ENCODE data around the gene UMAD1. TPM values are rescaled to one million over a fixed set of nuclear protein-coding genes. Genes with fewer than 3 reads are reported as not detected.

Gene UMAD1
- polyA plus RNA-seq, 3 donors: 6.2 to 22.7 (median 18.6) TPM

DNA sequence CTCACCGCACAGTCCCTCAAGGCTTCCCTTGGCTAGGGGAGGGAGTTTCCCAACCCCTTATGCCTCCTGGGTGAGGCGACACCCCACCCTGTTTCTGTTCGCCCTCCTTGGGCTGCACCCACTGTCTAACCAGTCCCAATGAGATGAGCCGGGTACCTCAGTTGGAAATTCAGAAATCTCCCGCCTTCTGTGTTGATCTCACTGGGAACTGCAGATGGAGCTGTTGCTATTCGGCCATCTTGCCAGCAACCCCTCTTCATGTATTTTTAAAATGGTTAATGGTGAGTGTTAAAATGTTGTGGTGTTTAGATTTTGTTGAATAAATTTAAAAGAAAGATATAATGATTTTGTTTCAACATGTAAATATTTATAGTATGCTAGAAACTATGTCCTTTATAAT is 22.0 kb downstream of the UMAD1 start:
- Mint-ChIP-seq H3K36me3 (peaks cover 4 to 5% of the 10 kb centered on the region in 2 donors), H3K4me3 (no peak overlapping the region), H3K27me3 (ENCODE audit: low read depth in 3 of 3) (no peaks in the 10 kb centered on the region), H3K9me3 (peaks cover 11 to 19% (median 16%) of the 10 kb centered on the region in 7 donors), H3K27ac (no peak overlapping the region), H3K4me1 (peaks cover 2% of the 10 kb centered on the region)
- no peaks in the 10 kb centered on the region for H3K4me1 ChIP-seq (ENCODE audit: control insufficient read depth in 1 of 2, insufficient read depth in 2 of 2, low read length in 2 of 2)
- H3K36me3 ChIP-seq (replicated peaks in 1 of 2; ENCODE audit: control insufficient read depth in 1 of 2, insufficient read depth in 2 of 2, low read length in 2 of 2): no peaks in the 10 kb centered on the region
- no peak overlapping the region for H3K9ac ChIP-seq (ENCODE audit: insufficient read depth, low read length, poor library complexity, severe bottlenecking)
- TF ChIP-seq, protein P1, sequence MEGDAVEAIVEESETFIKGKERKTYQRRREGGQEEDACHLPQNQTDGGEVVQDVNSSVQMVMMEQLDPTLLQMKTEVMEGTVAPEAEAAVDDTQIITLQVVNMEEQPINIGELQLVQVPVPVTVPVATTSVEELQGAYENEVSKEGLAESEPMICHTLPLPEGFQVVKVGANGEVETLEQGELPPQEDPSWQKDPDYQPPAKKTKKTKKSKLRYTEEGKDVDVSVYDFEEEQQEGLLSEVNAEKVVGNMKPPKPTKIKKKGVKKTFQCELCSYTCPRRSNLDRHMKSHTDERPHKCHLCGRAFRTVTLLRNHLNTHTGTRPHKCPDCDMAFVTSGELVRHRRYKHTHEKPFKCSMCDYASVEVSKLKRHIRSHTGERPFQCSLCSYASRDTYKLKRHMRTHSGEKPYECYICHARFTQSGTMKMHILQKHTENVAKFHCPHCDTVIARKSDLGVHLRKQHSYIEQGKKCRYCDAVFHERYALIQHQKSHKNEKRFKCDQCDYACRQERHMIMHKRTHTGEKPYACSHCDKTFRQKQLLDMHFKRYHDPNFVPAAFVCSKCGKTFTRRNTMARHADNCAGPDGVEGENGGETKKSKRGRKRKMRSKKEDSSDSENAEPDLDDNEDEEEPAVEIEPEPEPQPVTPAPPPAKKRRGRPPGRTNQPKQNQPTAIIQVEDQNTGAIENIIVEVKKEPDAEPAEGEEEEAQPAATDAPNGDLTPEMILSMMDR (IDR thresholded peaks at IDR 0.05): no peak
- WGBS (ENCODE audit: insufficient coverage): 98% methylated on average over 4 of the region's 6 CpGs
- H4K20me1 ChIP-seq (ENCODE audit: insufficient read depth, low read length): no peaks in the 10 kb centered on the region
- no peak overlapping the region for H3K4me3 ChIP-seq (replicated peaks in 1 of 3; ENCODE audit: low read depth in 2 of 3, low read length in 3 of 3)
- H3K4me2 ChIP-seq (replicated peaks; ENCODE audit: extremely low read depth, low read length, poor library complexity, severe bottlenecking): no peak overlapping the region
- intact Hi-C loops (cut with micrococcal nuclease): no loop called here
- no peak overlapping the region for H3K27ac ChIP-seq (ENCODE audit: low read depth in 1 of 2, low read length in 2 of 2)
- peaks cover 5% of the 10 kb centered on the region for H3K79me2 ChIP-seq (ENCODE audit: insufficient read depth, low read length)
- DNase-seq: no peak
- no peaks in the 10 kb centered on the region for H3K27me3 ChIP-seq (ENCODE audit: control insufficient read depth in 2 of 2, insufficient read depth in 2 of 2, low read length in 2 of 2)
- no peak overlapping the region for H2AFZ ChIP-seq (ENCODE audit: insufficient read depth, low read depth, low read length, poor library complexity, severe bottlenecking)
- no peaks in the 10 kb centered on the region for H3K9me3 ChIP-seq (replicated peaks in 1 of 2; ENCODE audit: control insufficient read depth in 1 of 2, insufficient read depth in 1 of 2, low read length in 2 of 2)

DNA sequence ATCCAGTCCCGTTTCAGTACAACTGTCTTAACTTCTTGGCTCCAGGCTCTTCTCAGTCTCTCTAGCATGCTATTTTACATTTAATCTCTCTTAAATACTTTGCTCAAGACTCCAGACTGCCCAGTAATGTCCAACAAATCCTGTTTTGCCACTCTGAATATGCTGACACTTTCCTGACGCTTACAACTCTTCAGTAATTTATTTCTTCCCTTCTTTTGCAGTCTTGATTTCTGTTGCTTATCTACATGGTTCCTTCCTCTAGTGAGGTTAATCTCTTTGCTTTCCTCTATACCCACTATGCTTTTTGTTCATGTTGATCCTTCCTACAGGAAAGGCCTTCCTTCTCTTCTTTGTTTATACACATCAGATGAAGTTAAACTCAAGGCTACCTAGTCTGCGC is 23.7 kb downstream of the UMAD1 start:
- Histone ChIP-seq H3K27me3 (ENCODE audit: control insufficient read depth in 2 of 2, insufficient read depth in 2 of 2, low read length in 2 of 2) (no peaks in the 10 kb centered on the region), H2AFZ (ENCODE audit: insufficient read depth, low read depth, low read length, poor library complexity, severe bottlenecking) (no peak overlapping the region), H3K4me2 (replicated peaks; ENCODE audit: extremely low read depth, low read length, poor library complexity, severe bottlenecking) (no peak overlapping the region), H3K79me2 (ENCODE audit: insufficient read depth, low read length) (peaks cover 8% of the 10 kb centered on the region), H3K9me3 (replicated peaks in 1 of 2; ENCODE audit: control insufficient read depth in 1 of 2, insufficient read depth in 1 of 2, low read length in 2 of 2) (no peaks in the 10 kb centered on the region), H3K27ac (ENCODE audit: low read depth in 1 of 2, low read length in 2 of 2) (no peak overlapping the region), H3K36me3 (replicated peaks in 1 of 2; ENCODE audit: control insufficient read depth in 1 of 2, insufficient read depth in 2 of 2, low read length in 2 of 2) (no peaks in the 10 kb centered on the region), H3K4me1 (ENCODE audit: control insufficient read depth in 1 of 2, insufficient read depth in 2 of 2, low read length in 2 of 2) (no peaks in the 10 kb centered on the region), H3K4me3 (replicated peaks in 1 of 3; ENCODE audit: low read depth in 2 of 3, low read length in 3 of 3) (no peak overlapping the region), H4K20me1 (ENCODE audit: insufficient read depth, low read length) (no peaks in the 10 kb centered on the region), H3K9ac (ENCODE audit: insufficient read depth, low read length, poor library complexity, severe bottlenecking) (no peak overlapping the region)
- Mint-ChIP-seq H3K36me3 (peaks cover 3 to 4% of the 10 kb centered on the region in 2 donors), H3K27ac (peak overlapping the region in 2 of 7 donors; percentile 4 to 5), H3K9me3 (peaks cover under 1 to 7% (median 3%) of the 10 kb centered on the region in 7 donors), H3K4me3 (no peak overlapping the region), H3K4me1 (peaks cover 12% of the 10 kb centered on the region), H3K27me3 (ENCODE audit: low read depth in 3 of 3) (peaks cover 0 to 1% (median 0%) of the 10 kb centered on the region in 3 donors)
- TF ChIP-seq, protein P1 (IDR thresholded peaks at IDR 0.05): no peak
- DNase-seq: no peak
- WGBS (ENCODE audit: insufficient coverage): 61% methylated on average over 2 of the region's 3 CpGs
- intact Hi-C loops (cut with micrococcal nuclease): no loop called here

Data from CD14-positive monocyte (primary cell).